HG03460 (cell line): ENCODE measurements around the gene FYN.
"Not testable (repeated sequence)": the region's sequence is repeated elsewhere in the genome, so short reads cannot be mapped to it uniquely, and the experiment has no call there.

Experiments
- ATAC-seq: cut with Tn5 transposase; IDR thresholded peaks from one replicate; pipeline ENCODE4 v1.9.1; 2021; ENCODE audit not compliant: unreplicated experiment

Gene FYN

GRCh38 chr6:111835398-111835797 lies 37.9 kb downstream of the FYN start:
- not testable (repeated sequence) for ATAC-seq

GRCh38 chr6:111834356-111834755 lies 38.9 kb downstream of the FYN start:
- ATAC-seq = no peak

- no peak for ATAC-seq
These were observed 40.3 kb downstream of the FYN start for GRCh38 chr6:111832833-111833418.

- ATAC-seq = no peak
These were observed 41.8 kb downstream of the FYN start for GRCh38 chr6:111831408-111831807.

GRCh38 chr6:111829998-111830397 lies 43.3 kb downstream of the FYN start:
- ATAC-seq = no peak

- ATAC-seq = no peak
These were observed 43.7 kb downstream of the FYN start for GRCh38 chr6:111829581-111829980.

GRCh38 chr6:111828809-111829208 lies 44.4 kb downstream of the FYN start:
- no peak for ATAC-seq

- ATAC-seq = no peak
These were observed 47.7 kb downstream of the FYN start for GRCh38 chr6:111825439-111826086.

- ATAC-seq = peak; percentile 86
These were observed 48.5 kb downstream of the FYN start for GRCh38 chr6:111824608-111825337.

- ATAC-seq = no peak
These were observed 49.2 kb downstream of the FYN start for GRCh38 chr6:111823831-111824607.

GRCh38 chr6:111823012-111823411 lies 50.2 kb downstream of the FYN start:
- ATAC-seq = no peak

- ATAC-seq = no peak
These were observed 53.8 kb downstream of the FYN start for GRCh38 chr6:111819458-111819857.

- ATAC-seq = no peak
These were observed 54.6 kb downstream of the FYN start for GRCh38 chr6:111818539-111819226.

- ATAC-seq = no peak
These were observed 55.7 kb downstream of the FYN start for GRCh38 chr6:111817451-111818120.

- ATAC-seq = no peak
These were observed 59.5 kb downstream of the FYN start for GRCh38 chr6:111813677-111814310.

GRCh38 chr6:111813237-111813636 lies 60.0 kb downstream of the FYN start:
- no peak for ATAC-seq

GRCh38 chr6:111812060-111813038 lies 60.9 kb downstream of the FYN start:
- no peak for ATAC-seq

GRCh38 chr6:111810294-111811131 lies 62.7 kb downstream of the FYN start:
- no peak for ATAC-seq
